ENCODE data around the gene NPTXR. TPM values are rescaled to one million over a fixed set of nuclear protein-coding genes. Genes with fewer than 3 reads are reported as not detected.

NPTXR gene
- polyA plus RNA-seq, 1 experiment, result 2.5 TPM

DNA sequence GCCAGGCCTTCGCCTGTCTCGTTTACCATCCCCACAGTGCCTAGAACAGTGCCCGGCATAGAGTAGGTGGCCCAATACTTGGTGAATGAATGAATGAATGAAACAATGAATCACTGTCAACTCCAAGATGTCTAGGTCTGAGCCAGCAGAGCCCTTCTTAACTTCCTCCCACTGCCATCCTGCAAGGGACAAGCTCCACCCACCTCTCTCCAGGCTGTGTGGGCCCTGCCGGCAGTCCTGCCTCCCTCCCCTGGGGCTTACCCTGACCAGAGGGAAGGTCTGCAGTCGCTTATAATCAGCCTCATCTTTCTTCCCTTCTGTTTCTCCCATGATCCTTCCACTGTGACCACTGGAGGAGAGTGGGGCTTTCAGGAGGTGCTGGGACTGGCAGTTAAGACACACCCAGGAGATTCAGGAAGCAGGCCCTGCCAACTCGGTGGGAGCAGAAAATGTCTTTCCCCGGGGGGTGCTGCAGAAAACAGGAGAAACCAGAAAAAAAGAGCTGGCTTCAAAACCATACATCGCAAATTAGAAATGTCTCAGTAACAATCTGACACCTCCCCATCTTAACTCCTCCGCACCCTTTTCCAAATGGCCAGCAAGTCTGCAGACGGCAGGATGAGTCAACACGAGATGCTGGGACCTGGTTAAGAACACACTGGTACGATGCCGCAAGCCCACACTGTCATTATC, 61.3 kb downstream of the NPTXR start:
- TF ChIP-seq, protein P1, sequence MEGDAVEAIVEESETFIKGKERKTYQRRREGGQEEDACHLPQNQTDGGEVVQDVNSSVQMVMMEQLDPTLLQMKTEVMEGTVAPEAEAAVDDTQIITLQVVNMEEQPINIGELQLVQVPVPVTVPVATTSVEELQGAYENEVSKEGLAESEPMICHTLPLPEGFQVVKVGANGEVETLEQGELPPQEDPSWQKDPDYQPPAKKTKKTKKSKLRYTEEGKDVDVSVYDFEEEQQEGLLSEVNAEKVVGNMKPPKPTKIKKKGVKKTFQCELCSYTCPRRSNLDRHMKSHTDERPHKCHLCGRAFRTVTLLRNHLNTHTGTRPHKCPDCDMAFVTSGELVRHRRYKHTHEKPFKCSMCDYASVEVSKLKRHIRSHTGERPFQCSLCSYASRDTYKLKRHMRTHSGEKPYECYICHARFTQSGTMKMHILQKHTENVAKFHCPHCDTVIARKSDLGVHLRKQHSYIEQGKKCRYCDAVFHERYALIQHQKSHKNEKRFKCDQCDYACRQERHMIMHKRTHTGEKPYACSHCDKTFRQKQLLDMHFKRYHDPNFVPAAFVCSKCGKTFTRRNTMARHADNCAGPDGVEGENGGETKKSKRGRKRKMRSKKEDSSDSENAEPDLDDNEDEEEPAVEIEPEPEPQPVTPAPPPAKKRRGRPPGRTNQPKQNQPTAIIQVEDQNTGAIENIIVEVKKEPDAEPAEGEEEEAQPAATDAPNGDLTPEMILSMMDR (IDR thresholded peaks at IDR 0.05; ENCODE audit: insufficient read depth, low read depth, low read length), result no peak
- ChIA-PET POLR2A (no interaction called here), CTCF (interaction anchor here (9.2 kb wide), 1 partner anchor 14 kb away, joined by 64 read pairs; no protein-coding TSS in a partner anchor)
- H3K36me3 ChIP-seq (ENCODE audit: control insufficient read depth, insufficient read depth, low read length), result peaks cover 13% of the 10 kb centered on the region
- H3K27me3 ChIP-seq (ENCODE audit: control insufficient read depth, insufficient read depth, low read length), result no peaks in the 10 kb centered on the region
- no peak for DNase-seq (ENCODE audit: low read depth)
- H3K4me3 ChIP-seq (ENCODE audit: low read depth, low read length), result no peak overlapping the region

DNA sequence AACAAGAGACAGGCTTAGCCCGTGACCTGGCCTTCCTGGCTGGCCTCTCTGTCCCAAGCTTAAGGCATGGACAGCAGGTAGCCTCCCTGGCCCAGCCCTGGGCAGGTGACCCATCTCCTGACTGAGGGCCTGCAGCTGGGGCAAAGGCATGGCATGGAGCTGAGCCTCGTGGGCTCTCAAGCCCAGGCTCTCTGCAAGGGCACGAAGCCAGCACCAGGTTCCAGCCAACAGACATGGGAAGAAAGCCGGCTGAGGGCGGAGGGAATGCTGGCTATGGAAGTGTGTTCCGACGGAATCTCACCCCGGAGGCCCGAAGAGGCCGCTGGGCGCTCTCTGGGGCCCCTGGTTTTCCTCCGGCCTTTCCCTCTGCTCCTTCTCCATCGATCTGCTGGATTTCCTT, 62.8 kb downstream of the NPTXR start:
- TF ChIP-seq, protein P1 (IDR thresholded peaks at IDR 0.05; ENCODE audit: insufficient read depth, low read depth, low read length), result no peak
- DNase-seq (ENCODE audit: low read depth), result no peak
- ChIA-PET CTCF (interaction anchor here (0.6 to 9.2 kb wide), 3 partner anchors 12 to 226 kb away, joined by 3 to 64 read pairs (median 5); no protein-coding TSS in a partner anchor), POLR2A (no interaction called here)
- peaks cover 13% of the 10 kb centered on the region for H3K36me3 ChIP-seq (ENCODE audit: control insufficient read depth, insufficient read depth, low read length)
- H3K27me3 ChIP-seq (ENCODE audit: control insufficient read depth, insufficient read depth, low read length), result no peaks in the 10 kb centered on the region
- H3K4me3 ChIP-seq (ENCODE audit: low read depth, low read length), result no peak overlapping the region

DNA sequence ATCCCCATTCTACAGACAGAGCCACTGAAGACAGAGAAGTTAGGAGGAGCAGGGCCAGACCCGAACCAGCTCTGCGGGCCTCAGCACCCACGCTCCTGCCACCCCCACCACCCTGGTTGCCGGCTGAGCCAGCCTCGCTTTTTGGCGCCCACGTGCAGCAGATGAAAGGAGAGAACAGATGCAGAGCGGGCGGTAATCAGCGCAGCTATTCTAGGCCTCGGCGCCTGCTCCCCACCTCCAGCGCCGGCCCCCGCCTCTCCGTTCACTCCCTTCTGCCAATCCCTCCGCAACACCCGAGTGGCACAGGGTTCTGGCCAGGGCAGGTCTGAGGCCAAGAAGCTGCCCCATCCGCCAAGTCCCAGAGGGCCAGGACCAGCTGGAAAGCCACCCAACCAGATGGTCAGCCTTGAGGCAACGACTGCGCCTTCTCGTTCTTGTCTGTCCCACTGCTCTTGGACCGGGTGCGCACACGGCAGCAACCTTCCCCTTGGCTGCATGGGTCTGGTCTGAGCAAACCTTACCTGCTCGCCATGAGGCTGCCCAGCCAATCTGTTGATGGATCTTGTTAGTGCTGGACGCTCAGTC, 66.6 kb downstream of the NPTXR start:
- peaks cover 13% of the 10 kb centered on the region for H3K36me3 ChIP-seq (ENCODE audit: control insufficient read depth, insufficient read depth, low read length)
- H3K4me3 ChIP-seq (ENCODE audit: low read depth, low read length), result no peak overlapping the region
- CTCF ChIA-PET, result interaction anchor here (0.7 to 2.8 kb wide), 2 partner anchors 9 to 21 kb away, joined by 3 to 14 read pairs; no protein-coding TSS in a partner anchor
- POLR2A ChIA-PET, result no interaction called here
- TF ChIP-seq, protein P1 (IDR thresholded peaks at IDR 0.05; ENCODE audit: insufficient read depth, low read depth, low read length), result no peak
- no peak for DNase-seq (ENCODE audit: low read depth)
- no peaks in the 10 kb centered on the region for H3K27me3 ChIP-seq (ENCODE audit: control insufficient read depth, insufficient read depth, low read length)

DNA sequence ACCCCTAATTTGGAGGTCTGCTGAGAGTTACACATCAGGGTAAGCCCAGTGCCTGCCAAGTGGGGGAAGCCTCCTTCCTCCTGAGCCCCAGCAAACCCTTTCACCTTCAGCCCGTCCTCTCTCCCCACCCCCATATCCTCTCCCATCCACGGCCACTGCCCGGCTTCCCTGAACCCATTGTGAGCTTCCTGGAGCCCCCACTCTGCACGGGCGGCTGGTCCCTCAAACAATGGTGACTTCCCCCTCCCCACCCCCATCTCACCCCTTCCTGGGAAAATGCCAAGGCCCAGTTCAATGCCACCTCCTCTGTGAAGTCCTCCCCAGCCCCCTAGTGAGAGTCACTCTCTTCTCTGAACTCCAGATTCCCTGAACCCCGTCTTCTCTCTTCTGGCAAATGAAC, 67.7 kb downstream of the NPTXR start:
- peaks cover 12% of the 10 kb centered on the region for H3K36me3 ChIP-seq (ENCODE audit: control insufficient read depth, insufficient read depth, low read length)
- H3K27me3 ChIP-seq (ENCODE audit: control insufficient read depth, insufficient read depth, low read length), result no peaks in the 10 kb centered on the region
- no peak overlapping the region for H3K4me3 ChIP-seq (ENCODE audit: low read depth, low read length)
- POLR2A ChIA-PET, result no interaction called here
- CTCF ChIA-PET, result interaction anchor here (0.6 to 1.8 kb wide), 2 partner anchors 10 to 227 kb away, joined by 3 to 7 read pairs; no protein-coding TSS in a partner anchor
- DNase-seq (ENCODE audit: low read depth), result no peak
- TF ChIP-seq, protein P1 (IDR thresholded peaks at IDR 0.05; ENCODE audit: insufficient read depth, low read depth, low read length), result no peak

DNA sequence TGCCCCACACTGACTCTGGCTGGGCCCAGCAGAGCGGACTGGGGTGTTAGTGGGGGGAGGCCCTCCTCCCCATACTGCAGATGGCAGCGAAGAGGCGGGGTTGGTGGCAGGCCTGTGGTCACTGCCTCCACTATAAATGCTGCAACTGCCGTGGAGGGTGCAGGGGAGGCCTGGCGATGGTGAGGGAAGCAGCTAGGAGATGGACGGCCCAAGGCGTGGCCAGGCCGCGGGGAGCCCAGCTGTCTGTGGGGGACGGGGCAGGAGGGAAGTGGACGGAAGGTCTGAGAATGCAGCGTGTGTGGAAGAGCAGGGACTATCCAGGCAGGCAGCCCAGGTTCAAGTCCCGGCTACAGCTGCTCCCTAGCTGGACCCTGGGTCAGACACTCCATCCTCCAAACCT, 68.2 kb downstream of the NPTXR start:
- H3K27me3 ChIP-seq (ENCODE audit: control insufficient read depth, insufficient read depth, low read length), result no peaks in the 10 kb centered on the region
- CTCF ChIA-PET, result interaction anchor here (0.6 to 1.8 kb wide), 2 partner anchors 10 to 227 kb away, joined by 3 to 7 read pairs; no protein-coding TSS in a partner anchor
- TF ChIP-seq, protein P1 (IDR thresholded peaks at IDR 0.05; ENCODE audit: insufficient read depth, low read depth, low read length), result no peak
- H3K36me3 ChIP-seq (ENCODE audit: control insufficient read depth, insufficient read depth, low read length), result peaks cover 8% of the 10 kb centered on the region
- POLR2A ChIA-PET, result no interaction called here
- H3K4me3 ChIP-seq (ENCODE audit: low read depth, low read length), result no peak overlapping the region
- no peak for DNase-seq (ENCODE audit: low read depth)

Data from BJ (cell line).